Fibroblast of villous mesenchyme (primary cell): ENCODE data around the gene RANBP17. TPM values are rescaled to one million over a fixed set of nuclear protein-coding genes. Genes with fewer than 3 reads are reported as not detected.
A peak's percentile ranks its signal among the peaks of the same experiment; 100 is the strongest.

ENCODE experiments used
- DNase-seq: peaks from one replicate; pipeline ENCODE4 v3.0.0-alpha.2; 2010; ENCODE audit warnings: low read depth
- H3K4me3 ChIP-seq: 2 replicates; pipeline ENCODE4 v1.5.1; 2011; ENCODE audit warnings: low read depth, mild to moderate bottlenecking, low read length
- CTCF ChIP-seq: IDR thresholded peaks from 2 replicates; pipeline ENCODE4 v1.5.1; 2012; ENCODE audit warnings: low read depth, mild to moderate bottlenecking, low read length; ENCODE audit not compliant: insufficient read depth
- total RNA-seq: library from RNA; depleted of rRNA; stranded (reverse); fragments of >200 nt; gene quantifications from 2 replicates; pipeline ENCODE4 v1.2.3, GENCODE V29; 2012

RANBP17 gene
- total RNA-seq, 1 donor: 33.7 TPM

DNA sequence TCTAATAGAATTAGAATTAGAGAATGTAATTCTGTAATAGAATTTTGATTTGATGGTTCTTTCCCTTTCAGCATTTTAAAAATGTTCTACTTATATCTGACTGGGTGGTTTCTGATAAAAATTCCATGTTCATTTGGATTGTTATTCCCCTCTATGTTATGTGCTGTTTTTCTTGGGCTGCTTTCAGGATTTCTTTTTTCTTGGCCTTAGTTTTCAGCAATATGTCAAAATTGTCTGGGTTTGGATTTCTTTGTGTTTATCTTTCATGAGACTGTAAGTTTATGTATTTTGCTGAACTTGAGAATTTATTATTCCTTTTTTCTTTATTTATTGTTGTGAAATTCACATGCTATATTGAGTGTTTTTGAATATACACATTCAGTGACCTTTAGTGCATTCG, 189.1 kb downstream of the RANBP17 start:
- no peak overlapping the region for H3K4me3 ChIP-seq
- DNase-seq: no peak
- TF ChIP-seq CTCF: no peak

GRCh38 chr5:171055875-171056454, 194.1 kb downstream of the RANBP17 start:
- no peak for TF ChIP-seq CTCF
- no peak overlapping the region for H3K4me3 ChIP-seq
- DNase-seq: peak; percentile 15

DNA sequence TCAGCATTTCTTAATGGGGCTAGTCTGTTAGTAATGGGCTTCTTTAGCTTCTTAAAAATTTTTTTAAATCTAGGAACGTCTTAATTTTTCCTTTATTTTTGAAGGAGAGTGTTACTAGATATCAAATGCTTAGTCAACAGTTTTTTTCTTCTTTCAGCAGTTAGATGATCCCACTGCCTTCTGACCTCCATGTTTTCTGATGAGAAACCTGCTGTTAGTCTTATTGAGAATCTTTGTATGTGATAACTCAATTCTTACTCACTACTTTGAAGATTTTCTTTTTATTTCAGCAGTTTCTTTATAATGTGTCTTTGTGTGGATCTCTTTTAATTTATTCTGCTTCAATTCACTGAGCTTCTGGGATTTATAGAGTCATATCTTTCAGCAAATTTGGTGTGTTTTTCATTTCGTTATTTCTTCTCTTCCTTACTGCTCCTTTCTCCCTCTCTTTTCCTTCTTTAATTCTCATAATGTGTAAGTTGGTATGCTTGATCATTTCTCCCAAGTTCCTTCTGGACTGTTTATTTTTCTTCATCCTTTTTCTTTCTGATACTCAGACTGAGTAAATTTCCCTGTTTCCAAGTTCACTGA, 205.8 kb downstream of the RANBP17 start:
- no peak for DNase-seq
- TF ChIP-seq CTCF: no peak
- no peak overlapping the region for H3K4me3 ChIP-seq

DNA sequence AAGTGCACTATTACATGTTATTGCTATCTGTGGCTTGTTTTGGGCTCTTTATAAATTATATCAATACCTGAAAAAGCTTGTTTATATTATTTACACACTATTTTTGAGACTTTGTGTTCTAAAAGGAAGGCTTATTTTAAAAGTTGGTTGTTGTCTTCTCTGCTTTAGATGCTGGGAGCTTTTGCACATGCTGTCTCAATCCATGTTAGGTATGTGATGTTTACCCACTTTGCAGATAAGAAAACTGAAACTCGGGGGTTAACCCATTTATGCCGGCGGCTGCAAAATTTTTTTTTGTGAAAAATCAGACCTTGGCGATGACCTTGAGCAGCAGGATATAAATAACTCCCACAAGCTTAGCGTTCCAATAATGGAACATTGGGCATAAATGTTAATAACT, 212.9 kb downstream of the RANBP17 start:
- no peak for TF ChIP-seq CTCF

GRCh38 chr5:171080186-171080938, 218.5 kb downstream of the RANBP17 start:
- no peak overlapping the region for H3K4me3 ChIP-seq
- peak; percentile 15 for DNase-seq
- TF ChIP-seq CTCF: no peak

More for the DNA sequence above, 212.9 kb downstream of the RANBP17 start:
- H3K4me3 ChIP-seq: no peak overlapping the region
- DNase-seq: no peak

GRCh38 chr5:171081319-171081718, 219.5 kb downstream of the RANBP17 start:
- no peak overlapping the region for H3K4me3 ChIP-seq
- DNase-seq: no peak
- TF ChIP-seq CTCF: no peak
